Fibroblast of skin of abdomen (primary cell): ENCODE results near the gene MYO5A.
"Not testable (repeated sequence)": the region's sequence is repeated elsewhere in the genome, so short reads cannot be mapped to it uniquely, and the experiment has no call there.

ENCODE experiments used
- DNase-seq: peaks from one replicate; pipeline ENCODE4 v3.0.0-alpha.2; 2013

The MYO5A gene

GRCh38 chr15:52417521-52417920 lies 111.2 kb downstream of the MYO5A start:
- DNase-seq, result peak; percentile 52

- not testable (repeated sequence) for DNase-seq
Observed at GRCh38 chr15:52416566-52416965, 112.1 kb downstream of the MYO5A start.

GRCh38 chr15:52415628-52416027 lies 113.1 kb downstream of the MYO5A start:
- DNase-seq, result no peak

DNA sequence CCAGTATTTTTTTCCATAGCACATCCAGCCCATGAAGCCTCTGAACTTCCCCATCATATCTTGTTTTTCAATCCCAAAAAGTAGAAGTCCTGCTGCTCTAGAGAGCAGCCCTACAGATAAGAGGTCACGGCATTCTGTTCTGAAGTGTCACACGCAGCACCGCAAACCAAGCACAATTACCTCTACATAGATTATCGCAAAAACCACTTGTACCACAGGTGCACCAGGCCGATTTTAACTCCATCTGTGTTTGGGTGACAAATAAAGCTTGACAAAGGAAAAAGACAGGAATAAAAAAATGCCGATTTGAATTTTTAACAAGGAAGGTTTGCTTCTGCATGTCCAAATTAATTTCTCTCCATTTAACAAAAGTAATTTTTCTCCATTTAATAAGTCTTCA lies 113.7 kb downstream of the MYO5A start:
- no peak for DNase-seq

- no peak for DNase-seq
Observed at GRCh38 chr15:52408823-52409222, 119.9 kb downstream of the MYO5A start.

- no peak for DNase-seq
Observed at GRCh38 chr15:52407374-52407773, 121.3 kb downstream of the MYO5A start.

DNA sequence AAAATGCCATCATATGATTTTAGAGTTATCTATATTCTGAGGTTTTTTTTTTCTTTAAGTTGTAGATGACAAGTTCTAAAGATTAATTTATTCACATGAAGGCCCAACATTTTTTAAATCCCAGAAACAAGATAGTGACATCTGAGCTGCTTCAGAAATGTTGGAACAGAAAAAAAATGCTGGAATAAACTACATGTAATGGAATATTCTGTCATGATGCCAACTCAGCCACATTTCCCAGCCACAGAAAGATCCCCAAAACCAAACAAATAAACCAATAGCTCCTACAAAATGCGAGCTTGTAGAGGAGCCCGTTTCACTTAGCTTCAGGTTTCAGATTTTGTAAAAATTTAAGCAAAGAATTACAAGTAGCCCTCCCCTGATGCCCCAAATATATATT lies 122.1 kb downstream of the MYO5A start:
- peak; percentile 5 for DNase-seq

- DNase-seq, result no peak
Observed at GRCh38 chr15:52405856-52406255, 122.8 kb downstream of the MYO5A start.

GRCh38 chr15:52397118-52397517 lies 131.6 kb downstream of the MYO5A start:
- no peak for DNase-seq

GRCh38 chr15:52394118-52394517 lies 134.6 kb downstream of the MYO5A start:
- DNase-seq, result no peak

- no peak for DNase-seq
Observed at GRCh38 chr15:52392008-52392687, 136.5 kb downstream of the MYO5A start.

DNA sequence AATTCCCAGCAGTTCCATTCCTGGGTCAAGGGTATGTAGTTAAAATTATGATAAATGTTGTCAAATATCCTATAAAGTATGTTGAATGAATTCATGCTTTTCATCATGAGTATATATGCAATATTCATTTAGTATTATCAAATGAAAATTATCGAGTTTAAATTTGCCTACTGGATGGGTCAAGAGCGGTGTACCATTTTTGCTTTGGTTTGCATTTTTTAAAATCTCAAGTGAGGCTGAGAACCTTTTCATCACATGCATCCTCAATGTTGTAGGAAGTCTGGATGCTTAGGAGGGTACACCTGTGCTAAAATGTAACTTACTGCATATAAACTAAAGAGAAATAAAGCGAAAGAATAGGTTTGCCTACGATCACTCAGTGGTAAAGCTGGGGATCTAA lies 137.6 kb downstream of the MYO5A start:
- no peak for DNase-seq

- no peak for DNase-seq
Observed at GRCh38 chr15:52385670-52386069, 143.0 kb downstream of the MYO5A start.

DNA sequence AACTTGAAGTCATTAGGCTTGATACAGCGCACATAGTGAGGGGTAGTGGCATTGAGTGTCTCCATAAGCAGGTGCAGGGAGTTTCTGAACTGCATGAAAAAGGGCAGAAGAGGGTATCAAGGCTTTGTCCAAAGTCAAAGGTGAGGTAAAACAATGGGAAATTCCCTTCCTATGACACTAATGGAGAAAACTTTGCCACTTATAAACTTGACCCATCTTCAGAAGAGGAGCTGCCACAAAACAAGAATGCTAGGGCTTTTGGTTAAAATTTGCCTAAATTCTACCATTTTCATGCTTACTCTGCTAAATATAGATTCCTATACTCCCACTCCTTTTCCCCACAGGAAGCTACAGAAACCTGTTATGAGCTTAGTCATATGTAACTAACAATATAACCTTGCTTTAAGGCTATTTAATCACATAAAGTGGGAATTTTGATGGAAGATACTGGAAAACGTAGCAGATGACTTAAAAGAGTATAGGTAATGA lies 145.5 kb downstream of the MYO5A start:
- DNase-seq, result no peak

DNA sequence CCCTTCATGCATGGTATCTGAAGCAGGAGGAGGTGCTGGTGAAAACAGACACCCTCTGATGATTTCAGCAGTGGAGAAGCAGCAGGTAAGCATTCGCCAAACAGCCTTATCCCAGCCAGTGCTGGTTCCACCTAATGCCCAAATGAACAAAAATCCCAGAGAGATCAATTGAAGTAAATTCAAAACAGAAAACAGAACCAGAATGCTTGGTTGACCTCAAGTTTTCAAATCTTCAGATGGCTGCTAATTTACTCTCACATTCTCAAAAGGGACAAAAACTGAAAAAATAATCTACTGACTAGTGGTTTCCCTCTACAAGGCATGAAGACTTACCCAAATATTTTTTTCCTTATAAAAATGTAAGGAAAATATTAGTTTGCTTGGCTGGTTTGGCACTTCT lies 146.0 kb downstream of the MYO5A start:
- DNase-seq, result no peak

GRCh38 chr15:52379395-52380106 lies 149.1 kb downstream of the MYO5A start:
- DNase-seq, result no peak

- no peak for DNase-seq
Observed at GRCh38 chr15:52378746-52379394, 149.8 kb downstream of the MYO5A start.

DNA sequence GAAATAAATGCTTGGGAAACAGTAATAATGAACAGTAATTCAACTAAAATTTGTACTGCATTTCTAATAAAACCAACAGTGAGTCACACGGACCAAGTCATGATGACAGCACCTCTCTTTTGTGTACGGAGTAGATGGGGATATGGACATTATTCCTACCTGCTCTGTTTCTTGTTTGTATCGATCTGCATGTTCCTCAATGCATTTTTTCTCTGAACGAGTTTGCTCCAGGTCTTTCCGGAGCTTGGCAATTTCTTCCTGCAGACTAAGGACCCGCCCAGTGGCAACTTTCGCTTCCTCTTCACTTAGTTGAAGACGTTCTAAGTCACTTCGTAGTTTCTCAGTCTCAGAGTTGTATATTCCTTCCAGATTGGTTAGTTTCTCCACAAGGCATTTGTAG lies 158.7 kb downstream of the MYO5A start:
- no peak for DNase-seq

DNA sequence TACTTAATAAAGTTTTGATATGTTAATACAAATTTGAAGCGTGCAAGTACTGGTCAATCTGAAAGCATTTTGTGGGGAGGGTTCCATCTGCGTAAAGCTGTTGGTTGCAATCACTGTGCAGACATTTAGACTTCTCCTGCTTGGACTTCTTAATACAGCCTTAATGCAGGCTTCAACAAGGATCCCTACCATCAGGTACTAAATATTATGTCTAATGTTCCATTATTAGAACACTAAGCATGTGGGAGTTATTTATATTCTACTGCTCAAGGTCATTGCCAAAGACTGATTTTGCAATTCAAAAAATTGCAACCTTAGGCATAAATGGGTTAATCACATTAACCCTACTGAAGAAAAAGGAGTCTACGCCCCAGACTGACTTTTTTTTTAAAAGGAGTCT lies 159.2 kb downstream of the MYO5A start:
- no peak for DNase-seq

- no peak for DNase-seq
Observed at GRCh38 chr15:52369030-52369429, 159.7 kb downstream of the MYO5A start.

GRCh38 chr15:52368402-52368801 lies 160.3 kb downstream of the MYO5A start:
- no peak for DNase-seq

DNA sequence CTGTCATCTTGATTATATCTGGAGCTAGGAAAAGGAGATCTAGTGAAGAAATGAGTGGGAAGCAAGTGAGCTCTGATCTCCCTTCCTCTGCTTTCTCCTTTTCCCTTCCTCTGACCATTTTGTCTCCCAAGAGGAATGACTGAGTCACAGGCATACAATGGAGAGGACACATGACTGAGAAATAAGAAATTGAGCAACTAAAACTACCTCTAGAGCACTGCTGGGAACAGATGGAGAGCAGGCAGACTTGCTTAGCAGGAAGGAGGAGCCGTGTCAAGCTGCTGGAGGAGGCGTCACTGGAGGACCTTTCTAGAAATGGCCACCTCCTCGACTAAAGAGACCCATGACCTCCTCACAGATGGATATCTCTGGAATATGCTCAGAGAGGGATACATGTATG lies 166.2 kb downstream of the MYO5A start:
- peak; percentile 28 for DNase-seq

GRCh38 chr15:52361975-52362494 lies 166.6 kb downstream of the MYO5A start:
- no peak for DNase-seq

DNA sequence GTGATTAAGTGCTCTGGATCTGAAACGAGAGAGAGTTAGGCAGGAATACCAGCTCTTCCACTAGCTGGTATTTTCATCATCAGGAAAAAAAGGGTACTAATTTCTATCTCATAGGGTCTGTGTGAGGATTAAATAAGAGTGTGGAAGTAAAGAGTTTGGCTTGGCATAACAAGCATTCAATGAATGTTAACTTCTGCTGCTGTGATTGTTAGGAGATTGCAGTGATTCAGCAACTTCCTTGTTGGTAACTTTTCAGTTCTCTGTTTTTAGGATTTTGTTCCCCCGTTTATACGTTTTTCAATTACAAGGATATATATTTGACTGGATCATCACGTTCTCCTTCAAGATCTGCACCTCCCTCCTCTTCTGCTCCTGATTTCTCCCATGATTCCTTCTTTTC lies 167.2 kb downstream of the MYO5A start:
- no peak for DNase-seq
